ENCODE measurements around the gene MYBPC1. TPM values are rescaled to one million over a fixed set of nuclear protein-coding genes. Genes with fewer than 3 reads are reported as not detected.
"Not testable (repeated sequence)": the region's sequence is repeated elsewhere in the genome, so short reads cannot be mapped to it uniquely, and the experiment has no call there.

The MYBPC1 gene
- total RNA-seq, 1 experiment from 2014 or later: not detected

GRCh38 chr12:101732318-101732717 is 137.5 kb downstream of the MYBPC1 start:
- no peaks in the 10 kb centered on the region for H3K9me2 ChIP-seq (ENCODE audit: insufficient read depth)
- ChIA-PET POLR2A (ENCODE audit: unreplicated experiment) (no interaction called here), CTCF (no interaction called here)
- H3K27me3 ChIP-seq (ENCODE audit: insufficient read depth, low read depth): no peaks in the 10 kb centered on the region
- H3K36me3 ChIP-seq (ENCODE audit: low read depth): no peaks in the 10 kb centered on the region
- H3K4me1 ChIP-seq (replicated peaks; ENCODE audit: insufficient read depth): no peaks in the 10 kb centered on the region
- H3K4me3 ChIP-seq: no peak overlapping the region
- H3K79me2 ChIP-seq (ENCODE audit: low read depth): no peaks in the 10 kb centered on the region
- H2AFZ ChIP-seq: no peak overlapping the region
- no peaks in the 10 kb centered on the region for H3K9me3 ChIP-seq (ENCODE audit: insufficient read depth, low read depth)
- no peak for DNase-seq
- H4K20me1 ChIP-seq (ENCODE audit: insufficient read depth): no peaks in the 10 kb centered on the region
- BruUV-seq (replicated peaks): no TSS peak
- H3K27ac ChIP-seq: no peak overlapping the region
- TF ChIP-seq EZH2 (IDR thresholded peaks at IDR 0.05; ENCODE audit: low read depth) (no peak), CTCF (conservative IDR thresholded peaks at IDR 0.05) (no peak)
- H3F3A ChIP-seq (ENCODE audit: insufficient read depth, low read depth): no peaks in the 10 kb centered on the region
- intact Hi-C loops (cut with micrococcal nuclease; ENCODE audit: unreplicated experiment): no loop called here
- H3K4me2 ChIP-seq: no peak overlapping the region

- Histone ChIP-seq H3F3A (ENCODE audit: insufficient read depth, low read depth) (no peaks in the 10 kb centered on the region), H4K20me1 (ENCODE audit: insufficient read depth) (no peaks in the 10 kb centered on the region), H3K9me2 (ENCODE audit: insufficient read depth) (no peaks in the 10 kb centered on the region), H3K27ac (no peak overlapping the region), H3K27me3 (ENCODE audit: insufficient read depth, low read depth) (no peaks in the 10 kb centered on the region), H3K9me3 (ENCODE audit: insufficient read depth, low read depth) (no peaks in the 10 kb centered on the region), H3K4me2 (no peak overlapping the region), H3K79me2 (ENCODE audit: low read depth) (no peaks in the 10 kb centered on the region), H2AFZ (no peak overlapping the region), H3K36me3 (ENCODE audit: low read depth) (no peaks in the 10 kb centered on the region), H3K4me3 (no peak overlapping the region), H3K4me1 (replicated peaks; ENCODE audit: insufficient read depth) (no peaks in the 10 kb centered on the region)
- POLR2A ChIA-PET (ENCODE audit: unreplicated experiment): no interaction called here
- no peak for DNase-seq
- CTCF ChIA-PET: no interaction called here
- intact Hi-C loops (cut with micrococcal nuclease; ENCODE audit: unreplicated experiment): no loop called here
- TF ChIP-seq EZH2 (IDR thresholded peaks at IDR 0.05; ENCODE audit: low read depth) (no peak), CTCF (conservative IDR thresholded peaks at IDR 0.05) (no peak)
- BruUV-seq (replicated peaks): no TSS peak
Observed at GRCh38 chr12:101733166-101733565, 138.4 kb downstream of the MYBPC1 start.

GRCh38 chr12:101734482-101734881 is 139.7 kb downstream of the MYBPC1 start:
- BruUV-seq (replicated peaks); H3K27ac ChIP-seq; H3K27me3 ChIP-seq (ENCODE audit: insufficient read depth, low read depth); H3K4me2 ChIP-seq; H3K4me1 ChIP-seq (replicated peaks; ENCODE audit: insufficient read depth); H4K20me1 ChIP-seq (ENCODE audit: insufficient read depth); H3F3A ChIP-seq (ENCODE audit: insufficient read depth, low read depth); H3K79me2 ChIP-seq (ENCODE audit: low read depth); POLR2A ChIA-PET (ENCODE audit: unreplicated experiment); intact Hi-C loops (cut with micrococcal nuclease; ENCODE audit: unreplicated experiment); H3K36me3 ChIP-seq (ENCODE audit: low read depth); DNase-seq; H3K9me3 ChIP-seq (ENCODE audit: insufficient read depth, low read depth); H2AFZ ChIP-seq; H3K4me3 ChIP-seq; CTCF ChIA-PET; H3K9me2 ChIP-seq (ENCODE audit: insufficient read depth): not testable (repeated sequence)

Other genes starting within 250 kb of the MYBPC1 start
- gene ARL1, start 187.2 kb upstream of the MYBPC1 start, total RNA-seq (2021): 60.6 and 71.9 TPM in 2 replicates
- gene SPIC, start 119.6 kb upstream of the MYBPC1 start, total RNA-seq (2021): not detected in 2 replicates
- 4.8 and 6.1 TPM in 2 replicates for gene CHPT1, start 102.7 kb downstream of the MYBPC1 start, total RNA-seq (2021)
- 0.09 TPM in 1 of 2 replicates, not detected in the other for gene SYCP3, start 144.5 kb downstream of the MYBPC1 start, total RNA-seq (2021)
- gene GNPTAB, start 236.0 kb downstream of the MYBPC1 start, total RNA-seq (2021): 22.0 and 26.5 TPM in 2 replicates